Glomerular visceral epithelial cell (primary cell): Measurements from ENCODE around the gene LRGUK.
A peak's percentile ranks its signal among the peaks of the same experiment; 100 is the strongest.
"Not testable (repeated sequence)": the region's sequence is repeated elsewhere in the genome, so short reads cannot be mapped to it uniquely, and the experiment has no call there.

ENCODE experiments used
- DNase-seq: peaks from one replicate; pipeline ENCODE4 v3.0.0-alpha.2; 2016; ENCODE audit errors: extremely low spot score

Gene LRGUK

GRCh38 chr7:134234216-134234615, 107.1 kb downstream of the LRGUK start:
- no peak for DNase-seq

- DNase-seq, result no peak
Observed at GRCh38 chr7:134245253-134245652, 118.1 kb downstream of the LRGUK start.

GRCh38 chr7:134246347-134246746, 119.2 kb downstream of the LRGUK start:
- DNase-seq, result no peak

- no peak for DNase-seq
Observed at GRCh38 chr7:134246761-134247160, 119.6 kb downstream of the LRGUK start.

GRCh38 chr7:134248196-134248595, 121.1 kb downstream of the LRGUK start:
- DNase-seq, result no peak

- DNase-seq, result peak; percentile 1
Observed at GRCh38 chr7:134254311-134254710, 127.2 kb downstream of the LRGUK start.

- DNase-seq, result no peak
Observed at GRCh38 chr7:134255814-134256213, 128.7 kb downstream of the LRGUK start.

- no peak for DNase-seq
Observed at GRCh38 chr7:134262322-134262721, 135.2 kb downstream of the LRGUK start.

- DNase-seq, result no peak
Observed at GRCh38 chr7:134276951-134277350, 149.8 kb downstream of the LRGUK start.

- DNase-seq, result no peak
Observed at GRCh38 chr7:134278502-134279153, 151.5 kb downstream of the LRGUK start.

- DNase-seq, result no peak
Observed at GRCh38 chr7:134279336-134279735, 152.2 kb downstream of the LRGUK start.

- no peak for DNase-seq
Observed at GRCh38 chr7:134279898-134280297, 152.8 kb downstream of the LRGUK start.

- DNase-seq, result no peak
Observed at GRCh38 chr7:134280508-134280907, 153.4 kb downstream of the LRGUK start.

GRCh38 chr7:134284011-134284410, 156.9 kb downstream of the LRGUK start:
- DNase-seq, result no peak

GRCh38 chr7:134284952-134285351, 157.8 kb downstream of the LRGUK start:
- no peak for DNase-seq

- no peak for DNase-seq
Observed at GRCh38 chr7:134287916-134288659, 160.9 kb downstream of the LRGUK start.

- no peak for DNase-seq
Observed at GRCh38 chr7:134289423-134289822, 162.3 kb downstream of the LRGUK start.

GRCh38 chr7:134289841-134290240, 162.7 kb downstream of the LRGUK start:
- DNase-seq, result no peak

- peak; percentile 2 for DNase-seq
Observed at GRCh38 chr7:134290286-134290685, 163.1 kb downstream of the LRGUK start.

GRCh38 chr7:134293002-134293740, 166.0 kb downstream of the LRGUK start:
- no peak for DNase-seq

GRCh38 chr7:134295982-134296381, 168.8 kb downstream of the LRGUK start:
- DNase-seq, result not testable (repeated sequence)

GRCh38 chr7:134297489-134297888, 170.3 kb downstream of the LRGUK start:
- no peak for DNase-seq
